Activated CD8-positive, alpha-beta memory T cell treated with anti-CD3 and anti-CD28 coated beads, Interleukin-2, amount 10 ng/mL, durations not matched to agents 7 days and 5 days (primary cell): ENCODE measurements around the gene CACNA1D. TPM values are rescaled to one million over a fixed set of nuclear protein-coding genes. Genes with fewer than 3 reads are reported as not detected.
A peak's percentile ranks its signal among the peaks of the same experiment; 100 is the strongest.

Source experiments
- ATAC-seq: fragments of 150-1000 bp; cut with Tn5 transposase; one replicate; pipeline ENCODE4 v1.10.0; 2021; ENCODE audit warnings: moderate library complexity
- CTCF ChIA-PET: fragments of 350-600 bp; sonication (Branson Sonifier 250); formaldehyde crosslinking; loops from one replicate; lab custom pipeline; 2021; ENCODE audit warnings: antibody characterized with exemption; lab: Charles Lee
- DNase-seq: peaks from one replicate; pipeline ENCODE4 v3.0.0-alpha.2; 2020
- H3K27ac Mint-ChIP-seq: one replicate; pipeline ENCODE4 v1.8.0; 2021; ENCODE audit warnings: mild to moderate bottlenecking, mixed read lengths
- H3K27me3 Mint-ChIP-seq: one replicate; pipeline ENCODE4 v1.8.0; 2021; ENCODE audit warnings: mixed read lengths
- H3K36me3 Mint-ChIP-seq: one replicate; pipeline ENCODE4 v1.8.0; 2021; ENCODE audit warnings: mild to moderate bottlenecking, mixed read lengths
- H3K4me1 Mint-ChIP-seq: one replicate; pipeline ENCODE4 v1.8.0; 2021; ENCODE audit warnings: mixed read lengths
- H3K4me3 Mint-ChIP-seq: one replicate; pipeline ENCODE4 v1.8.0; 2021; ENCODE audit warnings: mild to moderate bottlenecking, moderate library complexity, mixed read lengths
- H3K9me3 Mint-ChIP-seq: one replicate; pipeline ENCODE4 v1.8.0; 2022; ENCODE audit warnings: low read depth, mixed read lengths
- total RNA-seq, 2 experiments: library from RNA; stranded (reverse); gene quantifications; one replicate each; pipeline ENCODE4 v1.2.3, GENCODE V29; 2021

CACNA1D gene
- total RNA-seq, 2 experiments from 2014 or later, result 0.41 to 1.5 TPM

DNA sequence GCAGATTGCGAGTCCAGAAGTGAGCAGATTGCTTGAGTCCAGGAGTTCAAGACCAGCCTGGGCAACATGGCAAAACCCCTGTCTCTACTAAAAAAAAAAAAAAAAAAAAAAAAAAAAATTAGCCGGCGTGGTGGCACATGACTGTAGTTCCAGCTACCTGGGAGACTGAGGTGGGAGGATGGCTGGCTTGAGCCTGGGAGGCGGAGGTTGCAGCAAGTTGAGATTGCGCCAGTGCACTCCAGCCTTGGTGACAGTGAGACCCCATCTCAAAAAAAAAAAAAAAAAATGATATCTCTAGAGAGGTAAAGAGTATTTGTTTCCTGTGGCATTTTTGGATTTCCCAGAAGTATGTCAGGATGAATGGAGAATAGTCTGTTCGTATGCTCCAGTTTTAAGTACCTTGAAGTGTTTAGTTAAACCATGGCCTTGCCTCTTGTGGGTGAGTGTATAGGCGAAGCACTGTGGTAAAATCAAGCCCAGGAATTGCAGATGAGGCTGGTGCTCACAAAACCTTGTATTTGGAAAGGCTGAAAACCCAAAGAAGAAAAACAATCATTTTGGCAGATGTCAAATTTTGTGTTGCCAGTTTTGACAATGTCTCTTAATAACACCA, 5.9 kb downstream of the CACNA1D start:
- Mint-ChIP-seq H3K36me3 (no peaks in the 10 kb centered on the region), H3K4me1 (peaks cover 2% of the 10 kb centered on the region), H3K27me3 (peaks cover 65% of the 10 kb centered on the region), H3K4me3 (no peak overlapping the region), H3K27ac (no peak overlapping the region), H3K9me3 (no peaks in the 10 kb centered on the region)
- CTCF ChIA-PET, result no interaction called here
- DNase-seq, result no peak
- ATAC-seq, result no peak

DNA sequence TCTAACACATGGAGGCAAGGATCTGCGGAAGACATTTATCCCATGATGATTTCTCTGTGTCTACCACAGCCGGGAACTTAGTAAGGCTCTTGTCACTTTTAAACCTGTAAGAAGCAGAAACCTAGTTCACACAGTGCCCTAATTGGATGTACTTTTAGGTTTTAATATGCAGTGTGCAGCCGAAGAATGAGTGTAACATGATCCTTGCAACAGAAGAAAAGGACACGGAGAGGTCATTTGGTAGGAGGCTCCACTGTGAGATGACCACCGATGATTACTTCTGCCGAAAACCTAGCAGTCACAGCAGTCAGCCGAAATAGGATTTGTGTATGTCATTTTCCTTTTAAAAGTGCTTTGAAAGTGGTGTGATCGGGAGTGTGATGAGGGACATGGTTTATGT, 6.8 kb downstream of the CACNA1D start:
- no peak overlapping the region for H3K27ac Mint-ChIP-seq
- CTCF ChIA-PET, result no interaction called here
- no peaks in the 10 kb centered on the region for H3K4me1 Mint-ChIP-seq
- no peaks in the 10 kb centered on the region for H3K9me3 Mint-ChIP-seq
- no peaks in the 10 kb centered on the region for H3K36me3 Mint-ChIP-seq
- DNase-seq (no peak), ATAC-seq (no peak)
- peaks cover 58% of the 10 kb centered on the region for H3K27me3 Mint-ChIP-seq
- no peak overlapping the region for H3K4me3 Mint-ChIP-seq

DNA sequence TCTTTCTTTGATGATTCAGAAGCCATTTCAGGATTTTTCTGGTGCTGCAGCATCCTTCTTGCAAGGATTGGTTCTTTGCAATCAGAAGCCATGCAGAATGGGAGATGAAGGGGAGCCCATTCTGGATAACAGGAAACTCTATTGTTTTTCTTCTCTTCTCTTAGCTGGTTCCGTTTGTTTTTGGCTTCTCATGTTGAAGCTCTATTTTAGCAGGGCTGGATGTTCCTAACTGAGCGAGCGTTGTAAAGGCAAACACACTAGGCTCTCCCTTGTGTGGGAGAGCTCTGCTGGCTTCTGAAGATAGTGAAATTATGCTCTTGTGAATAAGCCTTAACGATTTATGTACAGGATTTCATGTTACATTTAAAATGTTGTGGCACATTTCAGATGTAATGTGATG, 8.3 kb downstream of the CACNA1D start:
- Mint-ChIP-seq H3K9me3 (no peaks in the 10 kb centered on the region), H3K36me3 (no peaks in the 10 kb centered on the region), H3K27ac (no peak overlapping the region), H3K27me3 (peaks cover 42% of the 10 kb centered on the region), H3K4me3 (no peak overlapping the region), H3K4me1 (no peaks in the 10 kb centered on the region)
- DNase-seq, result no peak
- no peak for ATAC-seq
- CTCF ChIA-PET, result no interaction called here

DNA sequence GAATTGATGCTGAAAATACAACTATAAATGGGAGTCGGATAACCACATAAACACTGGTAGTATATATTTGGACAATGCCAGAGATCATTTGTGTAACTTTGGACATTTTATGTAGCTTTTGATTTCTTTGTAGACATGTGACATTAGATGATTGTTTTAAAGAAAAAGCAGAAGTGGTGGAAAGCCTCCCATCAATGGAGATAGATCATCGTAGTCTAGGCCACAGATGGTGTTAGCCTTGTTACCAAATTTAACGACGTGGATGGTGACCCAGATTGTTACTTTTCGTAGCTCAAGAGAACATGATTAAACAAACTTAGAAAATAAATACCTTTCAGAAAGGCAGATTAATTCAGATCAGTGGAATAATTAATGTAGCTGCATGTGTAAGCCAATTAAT, 8.8 kb downstream of the CACNA1D start:
- H3K27ac Mint-ChIP-seq, result no peak overlapping the region
- no peak for ATAC-seq
- CTCF ChIA-PET, result no interaction called here

DNA sequence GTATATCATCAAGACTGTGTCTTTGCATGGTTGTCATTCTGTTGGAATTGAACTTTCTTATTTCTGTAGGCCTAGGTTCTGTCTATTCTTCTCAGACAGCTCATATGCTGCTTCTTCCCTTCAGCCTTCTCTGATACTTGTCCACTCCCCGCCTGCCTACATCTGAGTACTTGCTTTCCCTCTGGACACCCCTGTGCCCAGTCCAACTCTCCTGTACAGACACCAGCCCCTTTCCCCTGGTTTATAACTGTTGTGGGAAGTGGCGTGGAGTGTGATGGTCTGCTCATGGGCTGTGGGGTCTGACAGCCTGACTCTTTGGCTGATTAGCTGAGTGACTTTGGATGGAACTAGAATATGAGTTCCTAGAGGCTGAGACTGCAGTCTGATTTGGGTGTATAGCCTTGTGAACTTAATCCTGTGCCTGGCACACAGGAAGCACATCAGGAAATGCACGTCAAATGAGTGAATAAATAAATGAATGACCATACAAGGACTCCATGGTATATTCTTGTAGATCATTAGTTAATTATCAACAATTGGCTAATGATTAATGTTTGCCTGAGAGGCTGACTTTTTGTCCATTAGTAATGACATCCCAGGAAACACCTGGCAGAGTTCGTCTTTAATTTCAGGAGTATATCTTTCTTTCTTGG, 11.8 kb downstream of the CACNA1D start:
- DNase-seq (no peak), ATAC-seq (no peak)
- Mint-ChIP-seq H3K4me1 (no peaks in the 10 kb centered on the region), H3K27ac (no peak overlapping the region), H3K36me3 (no peaks in the 10 kb centered on the region), H3K4me3 (no peak overlapping the region), H3K9me3 (no peaks in the 10 kb centered on the region), H3K27me3 (peaks cover 38% of the 10 kb centered on the region)
- CTCF ChIA-PET, result no interaction called here

More for the DNA sequence above, 8.8 kb downstream of the CACNA1D start:
- no peaks in the 10 kb centered on the region for H3K9me3 Mint-ChIP-seq
- no peak for DNase-seq
- peaks cover 37% of the 10 kb centered on the region for H3K27me3 Mint-ChIP-seq
- H3K4me3 Mint-ChIP-seq, result no peak overlapping the region
- H3K36me3 Mint-ChIP-seq, result no peaks in the 10 kb centered on the region
- H3K4me1 Mint-ChIP-seq, result no peaks in the 10 kb centered on the region

DNA sequence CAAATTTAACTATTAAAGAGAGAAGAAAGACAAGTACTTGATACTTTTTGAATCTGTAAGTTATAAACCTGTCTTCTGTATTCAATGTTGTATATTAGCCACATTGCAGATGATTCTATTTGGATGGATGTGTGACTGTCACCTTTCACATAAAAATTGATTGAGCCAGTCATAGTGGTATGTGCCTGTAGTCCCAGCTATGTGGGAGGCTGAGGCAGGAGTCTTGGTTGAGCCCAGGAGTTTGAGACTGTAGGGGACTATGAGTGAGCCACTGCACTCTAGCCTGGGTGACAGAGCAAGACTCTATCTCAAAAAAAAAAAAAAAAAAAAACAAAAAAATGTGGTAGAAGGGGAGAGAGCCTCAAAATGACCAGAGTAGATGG, 12.3 kb downstream of the CACNA1D start:
- H3K4me1 Mint-ChIP-seq, result no peaks in the 10 kb centered on the region
- CTCF ChIA-PET, result no interaction called here
- no peak overlapping the region for H3K4me3 Mint-ChIP-seq
- DNase-seq (no peak), ATAC-seq (no peak)
- H3K9me3 Mint-ChIP-seq, result no peaks in the 10 kb centered on the region
- H3K27ac Mint-ChIP-seq, result no peak overlapping the region
- peaks cover 39% of the 10 kb centered on the region for H3K27me3 Mint-ChIP-seq
- H3K36me3 Mint-ChIP-seq, result no peaks in the 10 kb centered on the region

DNA sequence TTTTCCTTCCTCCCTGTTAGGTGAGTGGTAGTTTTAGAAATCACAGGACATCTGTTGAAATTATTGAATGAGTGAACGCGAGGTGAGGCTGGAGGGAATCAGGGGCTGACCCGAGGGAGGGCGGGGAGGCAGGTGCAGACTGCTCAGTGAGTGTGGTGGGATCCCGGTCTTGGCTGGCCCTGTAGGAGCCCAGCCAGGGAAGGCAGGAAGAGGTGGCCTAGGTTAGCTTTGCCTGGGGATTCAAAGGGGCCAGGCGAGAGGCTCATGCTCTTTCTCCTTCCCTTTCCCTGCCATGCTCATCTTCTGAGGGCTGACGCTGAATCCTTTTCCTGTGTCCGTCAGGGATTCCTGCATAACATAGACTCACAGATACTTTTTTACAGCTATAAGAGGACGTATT, 15.1 kb downstream of the CACNA1D start:
- Mint-ChIP-seq H3K4me3 (no peak overlapping the region), H3K36me3 (no peaks in the 10 kb centered on the region), H3K9me3 (no peaks in the 10 kb centered on the region), H3K27me3 (peaks cover 33% of the 10 kb centered on the region), H3K27ac (no peak overlapping the region), H3K4me1 (no peaks in the 10 kb centered on the region)
- CTCF ChIA-PET, result no interaction called here
- no peak for ATAC-seq
- no peak for DNase-seq

DNA sequence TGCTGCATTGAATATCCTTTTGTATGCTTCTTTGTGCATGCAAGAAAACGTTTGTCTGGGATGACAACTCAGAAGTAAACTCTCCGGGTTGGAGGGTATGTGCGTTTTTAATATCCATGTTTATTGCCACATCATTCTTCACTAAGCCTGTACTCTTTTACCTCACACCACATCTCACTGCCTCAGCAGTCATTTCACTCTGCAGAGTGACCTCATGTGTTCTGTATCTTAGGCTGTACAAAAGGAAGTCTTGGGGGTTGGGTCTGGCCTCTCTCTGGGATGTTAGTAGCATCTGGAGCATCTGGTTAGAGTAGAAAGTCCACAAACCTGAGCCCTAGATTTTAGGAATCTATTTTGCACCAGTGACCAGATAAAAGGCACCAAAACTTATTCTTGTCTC, 16.1 kb downstream of the CACNA1D start:
- Mint-ChIP-seq H3K4me3 (no peak overlapping the region), H3K4me1 (no peaks in the 10 kb centered on the region), H3K36me3 (no peaks in the 10 kb centered on the region), H3K27ac (no peak overlapping the region), H3K9me3 (no peaks in the 10 kb centered on the region), H3K27me3 (peaks cover 33% of the 10 kb centered on the region)
- CTCF ChIA-PET, result no interaction called here
- DNase-seq (no peak), ATAC-seq (no peak)

DNA sequence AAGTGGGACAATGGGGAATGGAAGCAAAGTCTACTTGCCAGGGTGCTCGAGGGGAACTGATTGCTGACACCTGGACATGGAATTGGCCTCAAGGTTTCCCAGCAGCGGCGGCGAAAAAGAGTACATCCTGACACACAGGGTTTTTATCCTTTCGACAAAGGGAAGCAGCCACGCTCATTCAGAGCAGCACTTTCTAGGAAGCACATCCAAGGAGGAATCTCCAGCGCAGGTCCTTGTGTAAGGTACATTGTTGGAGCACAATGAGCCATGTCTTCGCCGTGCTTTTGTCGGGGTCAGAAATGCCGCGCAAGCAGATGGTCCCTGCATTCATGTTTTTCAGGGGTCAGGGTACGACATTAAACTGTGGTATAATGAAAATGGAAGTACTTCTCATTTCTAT, 16.8 kb downstream of the CACNA1D start:
- H3K4me1 Mint-ChIP-seq, result no peaks in the 10 kb centered on the region
- H3K4me3 Mint-ChIP-seq, result no peak overlapping the region
- H3K27ac Mint-ChIP-seq, result no peak overlapping the region
- no peak for DNase-seq
- H3K27me3 Mint-ChIP-seq, result peaks cover 33% of the 10 kb centered on the region
- CTCF ChIA-PET, result no interaction called here
- no peak for ATAC-seq
- no peaks in the 10 kb centered on the region for H3K36me3 Mint-ChIP-seq
- no peaks in the 10 kb centered on the region for H3K9me3 Mint-ChIP-seq

DNA sequence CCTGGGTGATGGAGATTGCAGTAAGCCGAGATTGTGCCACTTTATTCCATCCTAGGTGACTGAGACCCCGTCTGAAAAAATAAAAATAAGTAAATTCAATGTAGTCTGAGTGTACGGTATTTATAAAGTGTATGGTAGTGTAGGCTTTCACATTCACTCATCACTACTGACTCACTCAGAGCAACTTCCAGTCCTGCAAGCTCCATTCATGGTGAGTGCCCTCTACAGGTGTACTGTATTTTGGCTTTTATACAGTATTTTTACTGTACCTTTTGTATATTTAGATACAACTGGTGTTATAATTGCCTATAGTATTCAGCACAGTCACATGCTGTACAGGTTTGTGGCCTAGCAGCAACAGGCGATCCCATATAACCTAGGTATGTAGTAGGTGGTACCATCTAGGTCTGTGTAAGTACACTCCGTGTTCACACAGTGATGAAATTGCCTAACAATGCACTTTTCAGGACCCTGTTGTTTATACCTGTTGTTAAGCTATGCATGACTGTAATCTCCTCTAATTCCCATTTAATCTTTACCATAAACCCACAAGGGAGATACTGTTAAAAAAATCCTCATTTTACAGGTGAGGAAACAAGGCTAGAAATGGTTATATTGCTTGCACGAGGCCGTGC, 19.3 kb downstream of the CACNA1D start:
- peak; percentile 55 for ATAC-seq
- Mint-ChIP-seq H3K36me3 (no peaks in the 10 kb centered on the region), H3K27me3 (peaks cover 34% of the 10 kb centered on the region), H3K4me3 (no peak overlapping the region), H3K4me1 (no peaks in the 10 kb centered on the region), H3K9me3 (no peaks in the 10 kb centered on the region), H3K27ac (no peak overlapping the region)
- no peak for DNase-seq
- CTCF ChIA-PET, result no interaction called here

DNA sequence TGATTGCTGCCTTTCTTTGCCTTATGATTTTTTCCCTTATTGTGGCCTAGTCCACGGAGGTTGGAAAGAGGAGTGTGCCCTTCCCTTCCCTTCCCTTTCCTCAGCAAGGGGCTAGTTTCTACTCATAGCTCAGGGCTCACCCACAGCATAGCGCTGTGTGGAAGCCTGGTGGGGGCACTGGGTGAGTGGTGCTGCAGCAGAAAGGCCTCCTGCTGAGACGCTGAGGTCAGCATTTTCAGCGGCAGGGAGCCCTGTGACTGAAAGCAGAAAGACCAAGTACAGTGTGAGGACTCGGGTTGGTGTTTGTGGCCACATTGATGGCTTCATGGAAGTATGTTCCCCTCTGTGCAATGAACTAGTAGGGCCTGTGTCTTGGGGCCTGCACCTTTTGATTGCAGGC, 21.9 kb downstream of the CACNA1D start:
- CTCF ChIA-PET, result no interaction called here
- Mint-ChIP-seq H3K4me1 (no peaks in the 10 kb centered on the region), H3K36me3 (no peaks in the 10 kb centered on the region), H3K9me3 (no peaks in the 10 kb centered on the region), H3K27me3 (peaks cover 21% of the 10 kb centered on the region), H3K27ac (no peak overlapping the region), H3K4me3 (no peak overlapping the region)
- DNase-seq, result no peak
- no peak for ATAC-seq

DNA sequence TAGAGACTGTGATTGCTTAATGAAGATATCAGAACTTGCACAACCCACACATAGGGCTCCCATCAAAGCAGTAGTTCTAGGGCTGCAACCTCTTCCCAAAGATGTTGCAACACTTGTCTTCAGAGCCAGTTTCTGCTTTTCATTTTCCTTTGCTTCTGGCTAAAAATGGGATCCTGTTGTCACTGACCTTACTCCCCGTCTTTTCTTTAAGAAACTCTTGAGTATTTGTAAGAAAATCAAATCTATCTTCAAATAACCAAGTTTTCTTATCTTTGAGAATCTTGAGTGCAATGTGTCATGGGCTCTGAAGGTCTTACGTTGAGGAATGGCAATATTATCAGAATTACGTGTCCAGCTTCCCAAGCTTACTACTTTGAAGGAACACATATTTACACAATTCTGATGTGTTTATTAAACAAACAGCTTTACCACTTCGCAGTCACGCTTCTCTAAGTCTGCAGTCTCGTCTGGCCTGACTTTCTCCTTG, 24.1 kb downstream of the CACNA1D start:
- no peak overlapping the region for H3K4me3 Mint-ChIP-seq
- DNase-seq (no peak), ATAC-seq (no peak)
- peaks cover 19% of the 10 kb centered on the region for H3K27me3 Mint-ChIP-seq
- CTCF ChIA-PET, result no interaction called here
- no peaks in the 10 kb centered on the region for H3K36me3 Mint-ChIP-seq
- no peaks in the 10 kb centered on the region for H3K9me3 Mint-ChIP-seq
- no peaks in the 10 kb centered on the region for H3K4me1 Mint-ChIP-seq
- H3K27ac Mint-ChIP-seq, result no peak overlapping the region

DNA sequence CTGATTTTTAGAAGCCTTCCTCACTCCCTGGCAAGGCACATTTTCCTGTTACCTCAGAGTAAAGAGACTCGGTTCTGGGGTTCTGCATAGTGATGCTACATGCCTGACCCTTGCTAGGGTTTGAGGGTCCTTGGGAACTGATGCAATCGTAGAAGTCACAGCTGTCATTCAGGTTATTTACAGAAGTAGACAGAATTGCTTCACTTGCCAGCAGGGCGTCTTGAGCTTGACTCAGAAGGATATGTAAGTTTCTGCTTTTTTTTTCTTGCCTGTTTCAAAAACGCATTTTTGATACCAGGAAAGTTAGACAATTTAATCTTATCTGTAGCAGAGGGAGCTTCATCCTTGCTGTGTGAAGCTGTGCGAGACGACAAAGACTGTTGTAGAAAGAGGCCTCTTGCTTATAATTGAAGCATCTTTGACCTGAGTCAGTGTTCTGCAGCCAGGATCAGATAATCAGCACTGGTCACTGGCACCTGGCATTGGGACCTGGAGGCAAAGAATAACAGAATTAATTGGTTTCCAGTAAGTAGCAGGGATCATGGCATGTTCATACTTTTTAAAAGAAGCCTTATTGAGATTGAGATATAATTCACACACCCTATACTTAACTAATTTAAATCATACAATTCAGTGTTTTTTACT, 24.8 kb downstream of the CACNA1D start:
- ATAC-seq, result no peak
- H3K4me3 Mint-ChIP-seq, result no peak overlapping the region
- H3K9me3 Mint-ChIP-seq, result no peaks in the 10 kb centered on the region
- peaks cover 24% of the 10 kb centered on the region for H3K27me3 Mint-ChIP-seq
- CTCF ChIA-PET, result no interaction called here
- no peak for DNase-seq
- H3K27ac Mint-ChIP-seq, result no peak overlapping the region
- H3K36me3 Mint-ChIP-seq, result no peaks in the 10 kb centered on the region
- H3K4me1 Mint-ChIP-seq, result no peaks in the 10 kb centered on the region

DNA sequence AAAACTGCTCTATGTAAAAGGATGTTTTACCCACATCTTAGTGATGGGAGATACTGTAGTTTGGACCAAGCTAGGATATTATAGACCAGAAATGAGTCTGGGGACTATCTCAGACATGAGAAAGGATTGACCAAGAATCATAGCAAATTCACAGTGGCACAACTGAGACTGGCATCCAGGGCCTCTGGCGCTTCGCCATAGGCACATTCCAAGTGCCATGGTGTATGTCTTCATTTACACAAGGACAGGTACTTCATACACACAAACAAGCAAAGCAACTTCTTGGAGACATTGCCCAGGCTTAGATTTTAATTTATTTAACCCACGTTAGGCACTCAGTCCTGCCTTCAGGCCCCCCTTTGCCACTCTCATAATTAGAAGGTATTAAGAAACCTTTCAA, 28.9 kb downstream of the CACNA1D start:
- H3K36me3 Mint-ChIP-seq, result no peaks in the 10 kb centered on the region
- ATAC-seq (no peak), DNase-seq (no peak)
- no peak overlapping the region for H3K4me3 Mint-ChIP-seq
- no peak overlapping the region for H3K27ac Mint-ChIP-seq
- CTCF ChIA-PET, result no interaction called here
- H3K9me3 Mint-ChIP-seq, result no peaks in the 10 kb centered on the region
- peaks cover 35% of the 10 kb centered on the region for H3K27me3 Mint-ChIP-seq
- no peaks in the 10 kb centered on the region for H3K4me1 Mint-ChIP-seq
